ENCODE measurements around the gene SYCE1.
"Not testable (repeated sequence)": the region's sequence is repeated elsewhere in the genome, so short reads cannot be mapped to it uniquely, and the experiment has no call there.

SYCE1 gene

DNA sequence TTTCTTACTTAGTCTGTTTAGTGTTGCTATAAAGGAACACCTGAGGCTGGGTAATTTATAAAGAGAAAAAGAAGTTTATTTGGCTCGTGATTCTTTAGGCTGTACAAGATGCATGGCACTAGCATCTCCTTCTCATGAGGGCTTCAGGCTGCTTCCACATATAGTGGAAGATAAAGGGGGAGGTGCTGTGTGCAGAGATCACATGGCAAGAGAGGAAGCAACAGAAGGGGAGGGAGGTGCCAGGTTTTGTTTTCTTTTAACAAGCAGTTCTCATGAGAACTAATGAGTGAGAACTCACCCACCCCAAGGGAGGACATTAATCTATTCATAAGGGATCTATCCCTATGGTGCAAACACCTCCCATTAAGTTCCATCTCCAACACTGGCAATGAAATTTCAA, 20.9 kb downstream of the SYCE1 start:
- TF ChIP-seq, protein P1, sequence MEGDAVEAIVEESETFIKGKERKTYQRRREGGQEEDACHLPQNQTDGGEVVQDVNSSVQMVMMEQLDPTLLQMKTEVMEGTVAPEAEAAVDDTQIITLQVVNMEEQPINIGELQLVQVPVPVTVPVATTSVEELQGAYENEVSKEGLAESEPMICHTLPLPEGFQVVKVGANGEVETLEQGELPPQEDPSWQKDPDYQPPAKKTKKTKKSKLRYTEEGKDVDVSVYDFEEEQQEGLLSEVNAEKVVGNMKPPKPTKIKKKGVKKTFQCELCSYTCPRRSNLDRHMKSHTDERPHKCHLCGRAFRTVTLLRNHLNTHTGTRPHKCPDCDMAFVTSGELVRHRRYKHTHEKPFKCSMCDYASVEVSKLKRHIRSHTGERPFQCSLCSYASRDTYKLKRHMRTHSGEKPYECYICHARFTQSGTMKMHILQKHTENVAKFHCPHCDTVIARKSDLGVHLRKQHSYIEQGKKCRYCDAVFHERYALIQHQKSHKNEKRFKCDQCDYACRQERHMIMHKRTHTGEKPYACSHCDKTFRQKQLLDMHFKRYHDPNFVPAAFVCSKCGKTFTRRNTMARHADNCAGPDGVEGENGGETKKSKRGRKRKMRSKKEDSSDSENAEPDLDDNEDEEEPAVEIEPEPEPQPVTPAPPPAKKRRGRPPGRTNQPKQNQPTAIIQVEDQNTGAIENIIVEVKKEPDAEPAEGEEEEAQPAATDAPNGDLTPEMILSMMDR (IDR thresholded peaks at IDR 0.05; ENCODE audit: insufficient read depth, low read depth, low read length, missing control alignments): no peak
- DNase-seq (ENCODE audit: low read depth): no peak
- H3K4me3 ChIP-seq (ENCODE audit: low read depth, low read length): no peak overlapping the region

DNA sequence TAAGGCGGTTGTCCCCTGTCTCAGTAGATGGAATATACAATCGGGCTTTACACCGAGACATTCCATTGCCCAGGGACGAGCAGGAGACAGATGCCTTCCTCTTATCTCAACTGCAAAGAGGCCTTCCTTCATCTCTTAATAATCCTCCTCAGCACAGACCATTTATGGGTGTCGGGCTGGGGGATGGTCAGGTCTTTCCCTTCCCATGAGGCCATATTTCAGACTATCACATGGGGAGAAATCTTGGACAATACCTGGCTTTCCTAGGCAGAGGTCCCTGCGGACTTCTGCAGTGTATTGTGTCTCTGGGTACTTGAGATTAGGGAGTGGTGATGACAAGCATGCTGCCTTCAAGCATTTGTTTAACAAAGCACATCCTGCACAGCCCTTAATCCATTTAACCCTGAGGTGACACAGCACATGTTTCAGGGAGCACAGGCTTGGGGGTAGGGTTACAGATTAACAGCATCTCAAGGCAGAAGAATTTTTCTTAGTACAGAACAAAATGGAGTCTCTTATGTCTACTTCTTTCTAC, 23.9 kb downstream of the SYCE1 start:
- H3K4me3 ChIP-seq (ENCODE audit: low read depth, low read length); DNase-seq (ENCODE audit: low read depth): not testable (repeated sequence)

DNA sequence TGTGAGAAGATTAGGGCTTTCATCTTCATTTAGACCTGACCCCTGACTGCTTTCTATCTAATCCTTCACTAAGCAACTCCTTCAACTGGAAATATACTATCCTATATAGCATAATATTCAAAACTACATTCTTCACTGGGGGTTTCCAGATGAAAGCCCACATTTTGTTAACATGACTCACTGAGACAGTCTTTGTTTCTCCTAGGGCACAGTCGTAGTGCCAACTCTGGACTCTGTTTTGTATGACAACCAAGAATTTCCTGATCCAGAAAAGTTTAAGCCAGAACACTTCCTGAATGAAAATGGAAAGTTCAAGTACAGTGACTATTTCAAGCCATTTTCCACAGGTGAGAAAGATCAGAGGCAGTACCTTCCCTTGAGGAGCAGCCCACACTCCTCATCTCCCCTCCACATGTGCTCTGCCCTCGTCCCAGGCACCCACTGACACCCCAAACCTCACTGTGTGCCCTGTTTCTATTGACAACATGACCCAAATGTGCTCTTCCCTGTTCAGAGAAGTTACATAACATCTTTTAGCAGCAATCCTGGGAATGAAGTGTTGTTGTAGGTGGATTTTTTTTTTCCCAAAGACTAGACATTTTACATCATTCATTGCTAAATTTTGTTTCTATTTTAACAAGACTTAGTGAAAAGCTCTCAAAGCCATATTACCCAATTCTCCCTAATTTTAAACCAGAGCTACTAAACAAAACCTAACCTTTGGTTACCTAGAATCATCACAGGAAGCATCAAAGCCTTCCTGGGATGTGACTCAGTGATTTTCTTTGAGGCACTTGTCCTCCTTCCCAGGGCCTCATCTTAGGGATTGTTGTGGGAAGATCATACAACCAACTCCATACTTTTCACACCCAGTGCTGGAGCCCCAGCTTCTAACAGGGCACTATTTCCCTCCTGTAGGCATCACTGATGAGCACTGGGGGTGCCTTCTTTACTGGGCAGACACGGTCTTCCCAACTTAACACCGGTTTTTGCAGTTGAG, 27.5 kb downstream of the SYCE1 start:
- TF ChIP-seq, protein P1 (IDR thresholded peaks at IDR 0.05; ENCODE audit: insufficient read depth, low read depth, low read length, missing control alignments): no peak
- no peak for DNase-seq (ENCODE audit: low read depth)
- H3K4me3 ChIP-seq (ENCODE audit: low read depth, low read length): no peak overlapping the region

DNA sequence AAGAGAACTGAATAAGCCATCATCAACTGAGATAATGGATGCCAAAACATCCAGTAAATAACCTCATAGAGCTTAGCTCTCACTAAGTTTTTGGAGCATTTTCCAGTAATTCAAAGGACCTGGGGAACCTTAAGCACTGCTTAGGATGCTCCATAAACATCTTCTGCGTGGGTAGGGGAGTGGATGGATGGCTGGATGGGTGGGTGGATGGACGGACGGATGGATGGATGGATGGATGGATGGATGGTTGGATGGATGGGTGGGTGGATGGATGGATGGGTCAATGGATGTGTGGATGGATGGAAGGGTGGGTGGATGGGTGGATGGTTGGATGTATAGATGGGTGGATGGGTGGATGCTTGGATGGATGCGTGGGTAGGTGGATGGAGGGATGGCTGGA, 29.2 kb downstream of the SYCE1 start:
- TF ChIP-seq, protein P1 (IDR thresholded peaks at IDR 0.05; ENCODE audit: insufficient read depth, low read depth, low read length, missing control alignments): no peak
- H3K4me3 ChIP-seq (ENCODE audit: low read depth, low read length): no peak overlapping the region
- no peak for DNase-seq (ENCODE audit: low read depth)

DNA sequence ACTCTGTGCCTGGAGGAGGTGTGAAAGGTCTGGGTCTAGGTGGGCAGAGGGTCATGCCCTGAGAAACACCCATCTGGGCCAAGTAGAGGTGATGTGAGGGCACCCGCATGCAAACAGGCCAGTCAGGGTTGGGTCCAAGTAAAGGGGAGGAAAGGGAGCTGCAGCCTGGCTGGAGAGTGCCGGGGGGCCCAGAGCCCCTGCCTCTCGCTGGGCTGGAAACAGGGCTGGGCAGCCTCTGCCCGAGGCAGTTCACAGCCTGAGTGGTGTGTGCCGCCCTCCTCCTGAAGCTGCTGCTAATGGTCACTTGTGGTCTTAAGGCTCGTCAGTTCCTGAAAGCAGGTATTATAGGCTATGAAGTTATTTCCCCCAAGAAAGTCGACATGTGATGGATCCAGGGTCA, 31.0 kb downstream of the SYCE1 start:
- no peak overlapping the region for H3K4me3 ChIP-seq (ENCODE audit: low read depth, low read length)
- TF ChIP-seq, protein P1 (IDR thresholded peaks at IDR 0.05; ENCODE audit: insufficient read depth, low read depth, low read length, missing control alignments): no peak
- DNase-seq (ENCODE audit: low read depth): no peak

DNA sequence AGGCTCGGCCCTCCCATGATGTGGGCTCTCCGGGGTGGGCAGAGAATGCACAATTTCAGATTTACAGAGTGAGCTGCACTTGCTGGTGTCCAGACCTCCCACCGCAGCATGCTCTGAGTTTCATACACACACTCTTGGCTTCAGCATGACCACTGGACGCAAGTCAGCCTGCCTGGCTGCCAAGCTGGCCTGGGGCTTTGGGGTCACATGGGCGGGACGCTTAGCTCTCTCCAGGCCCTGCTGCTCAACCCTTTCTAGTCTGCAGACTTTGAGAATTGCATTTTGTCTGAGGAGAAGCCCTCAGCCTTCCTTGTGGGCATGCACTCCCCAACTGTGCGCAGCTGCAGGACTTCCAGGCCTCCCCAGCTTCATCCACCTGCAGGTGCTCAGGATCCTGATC, 32.5 kb downstream of the SYCE1 start:
- TF ChIP-seq, protein P1 (IDR thresholded peaks at IDR 0.05; ENCODE audit: insufficient read depth, low read depth, low read length, missing control alignments): no peak
- no peak for DNase-seq (ENCODE audit: low read depth)
- no peak overlapping the region for H3K4me3 ChIP-seq (ENCODE audit: low read depth, low read length)

DNA sequence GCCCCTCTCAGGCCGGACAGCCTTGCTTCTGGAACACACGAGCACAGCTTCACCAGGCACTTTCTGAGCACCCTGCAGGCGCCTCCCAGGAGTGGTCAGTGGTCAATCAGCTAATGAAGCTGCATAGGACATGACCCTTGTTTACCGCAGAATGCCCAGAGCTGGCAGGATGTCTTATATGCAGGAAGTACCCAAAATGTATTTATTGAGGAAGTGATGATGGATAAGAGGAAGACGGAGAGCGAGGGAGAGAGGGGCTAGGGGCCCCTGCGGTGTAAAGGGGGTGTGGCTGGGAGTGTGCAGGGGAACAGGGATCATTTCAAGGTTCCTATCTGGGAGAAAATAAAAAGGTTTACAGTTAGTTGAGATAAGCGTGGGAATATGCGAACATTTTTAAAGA, 34.9 kb downstream of the SYCE1 start:
- DNase-seq (ENCODE audit: low read depth): no peak
- no peak overlapping the region for H3K4me3 ChIP-seq (ENCODE audit: low read depth, low read length)
- TF ChIP-seq, protein P1 (IDR thresholded peaks at IDR 0.05; ENCODE audit: insufficient read depth, low read depth, low read length, missing control alignments): no peak

Data from GM12865 (cell line).